Measurements from ENCODE around the gene GNG12. TPM values are rescaled to one million over a fixed set of nuclear protein-coding genes. Genes with fewer than 3 reads are reported as not detected.

Gene GNG12
- total RNA-seq, 1 donor from 2014 or later: 71.2 TPM

GRCh38 chr1:67683766-67684525, 149.3 kb downstream of the GNG12 start:
- peaks cover 23 to 26% of the 10 kb centered on the region in 2 donors for H3K36me3 ChIP-seq
- peak overlapping the region; percentile 68 to 99 for H3K27ac ChIP-seq
- peaks cover 3 to 15% of the 10 kb centered on the region in 2 donors for H3K4me1 ChIP-seq
- no peak for DNase-seq (ENCODE audit: low spot score in 2 of 2)
- H3K4me3 ChIP-seq: peak overlapping the region; percentile 52 to 94
- no peaks in the 10 kb centered on the region for H3K9me3 ChIP-seq
- intact Hi-C loops (cut with DNase I): loop anchor here (2.0 to 10.0 kb wide), 5 partner anchors 37 to 551 kb away; partner anchors contain the start of genes GNG12 and WLS
- no peaks in the 10 kb centered on the region for H3K27me3 ChIP-seq
- TF ChIP-seq, protein P1, sequence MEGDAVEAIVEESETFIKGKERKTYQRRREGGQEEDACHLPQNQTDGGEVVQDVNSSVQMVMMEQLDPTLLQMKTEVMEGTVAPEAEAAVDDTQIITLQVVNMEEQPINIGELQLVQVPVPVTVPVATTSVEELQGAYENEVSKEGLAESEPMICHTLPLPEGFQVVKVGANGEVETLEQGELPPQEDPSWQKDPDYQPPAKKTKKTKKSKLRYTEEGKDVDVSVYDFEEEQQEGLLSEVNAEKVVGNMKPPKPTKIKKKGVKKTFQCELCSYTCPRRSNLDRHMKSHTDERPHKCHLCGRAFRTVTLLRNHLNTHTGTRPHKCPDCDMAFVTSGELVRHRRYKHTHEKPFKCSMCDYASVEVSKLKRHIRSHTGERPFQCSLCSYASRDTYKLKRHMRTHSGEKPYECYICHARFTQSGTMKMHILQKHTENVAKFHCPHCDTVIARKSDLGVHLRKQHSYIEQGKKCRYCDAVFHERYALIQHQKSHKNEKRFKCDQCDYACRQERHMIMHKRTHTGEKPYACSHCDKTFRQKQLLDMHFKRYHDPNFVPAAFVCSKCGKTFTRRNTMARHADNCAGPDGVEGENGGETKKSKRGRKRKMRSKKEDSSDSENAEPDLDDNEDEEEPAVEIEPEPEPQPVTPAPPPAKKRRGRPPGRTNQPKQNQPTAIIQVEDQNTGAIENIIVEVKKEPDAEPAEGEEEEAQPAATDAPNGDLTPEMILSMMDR (IDR thresholded peaks at IDR 0.05): no peak

GRCh38 chr1:67683316-67683715, 150.0 kb downstream of the GNG12 start:
- TF ChIP-seq, protein P1 (IDR thresholded peaks at IDR 0.05): no peak
- H3K9me3 ChIP-seq: no peaks in the 10 kb centered on the region
- H3K4me3 ChIP-seq: peak overlapping the region in 1 of 2 donors; percentile 94
- peaks cover 17 to 20% of the 10 kb centered on the region in 2 donors for H3K36me3 ChIP-seq
- no peaks in the 10 kb centered on the region for H3K27me3 ChIP-seq
- intact Hi-C loops (cut with DNase I): loop anchor here (2.0 to 10.0 kb wide), 2 partner anchors 37 to 551 kb away; partner anchors contain the start of gene WLS
- peak overlapping the region; percentile 5 to 68 for H3K27ac ChIP-seq
- DNase-seq (ENCODE audit: low spot score in 2 of 2): no peak
- peaks cover 3 to 10% of the 10 kb centered on the region in 2 donors for H3K4me1 ChIP-seq

GRCh38 chr1:67682659-67683197, 150.5 kb downstream of the GNG12 start:
- H3K9me3 ChIP-seq: no peaks in the 10 kb centered on the region
- no peak overlapping the region for H3K4me3 ChIP-seq
- H3K27me3 ChIP-seq: no peaks in the 10 kb centered on the region
- TF ChIP-seq, protein P1 (IDR thresholded peaks at IDR 0.05): no peak
- H3K27ac ChIP-seq: peak overlapping the region; percentile 5 to 68
- peaks cover 12 to 14% of the 10 kb centered on the region in 2 donors for H3K36me3 ChIP-seq
- peaks cover 3 to 10% of the 10 kb centered on the region in 2 donors for H3K4me1 ChIP-seq
- no peak for DNase-seq (ENCODE audit: low spot score in 2 of 2)
- intact Hi-C loops (cut with DNase I): loop anchor here (2.0 to 10.0 kb wide), 2 partner anchors 36 to 552 kb away; partner anchors contain the start of gene WLS

DNA sequence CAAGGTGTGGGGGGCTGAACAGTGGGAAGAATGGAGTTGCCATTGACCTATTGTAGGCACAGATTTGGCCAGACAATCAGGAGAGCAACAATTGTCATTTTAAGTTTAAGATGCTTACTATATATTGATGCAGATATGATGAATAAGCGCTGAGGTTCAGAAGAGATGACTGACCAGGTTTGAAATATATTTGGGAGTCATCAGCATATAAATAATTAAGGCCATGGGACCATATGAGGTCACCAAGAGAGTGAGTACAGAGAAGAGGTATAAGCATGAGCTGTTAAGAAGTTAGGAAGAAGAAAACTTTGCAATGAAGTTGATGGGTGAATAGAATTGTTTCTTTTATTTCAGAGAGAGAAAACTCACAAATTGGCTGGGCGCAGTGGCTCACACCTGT, 152.8 kb downstream of the GNG12 start:
- Histone ChIP-seq H3K36me3 (no peaks in the 10 kb centered on the region), H3K27ac (no peak overlapping the region), H3K4me1 (peaks cover 3 to 10% of the 10 kb centered on the region in 2 donors), H3K4me3 (no peak overlapping the region), H3K27me3 (no peaks in the 10 kb centered on the region), H3K9me3 (no peaks in the 10 kb centered on the region)
- TF ChIP-seq, protein P1 (IDR thresholded peaks at IDR 0.05): no peak
- intact Hi-C loops (cut with DNase I): loop anchor here (10.0 kb wide), 1 partner anchor 554 kb away; the partner anchor contains the start of gene WLS
- DNase-seq (ENCODE audit: low spot score in 2 of 2): no peak

DNA sequence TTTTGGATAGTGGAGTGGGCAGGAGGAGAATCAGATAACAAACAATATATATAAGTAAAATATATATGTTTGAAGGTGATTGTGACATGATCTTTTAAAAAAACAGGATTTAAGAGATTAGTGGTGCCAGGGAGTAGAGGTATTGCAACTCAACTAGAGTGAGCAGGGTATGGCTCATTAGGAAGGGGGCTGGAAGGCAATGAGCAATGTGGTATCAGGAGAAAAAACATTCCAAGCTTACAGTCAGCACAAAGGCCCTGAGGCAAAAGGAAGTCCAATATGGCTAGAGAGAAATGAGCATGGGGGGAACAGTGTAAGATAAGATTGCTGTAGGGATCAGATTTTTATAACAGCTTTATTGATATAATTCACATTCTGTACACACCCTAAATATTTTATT, 153.6 kb downstream of the GNG12 start:
- no peak overlapping the region for H3K4me3 ChIP-seq
- peaks cover 3 to 10% of the 10 kb centered on the region in 2 donors for H3K4me1 ChIP-seq
- no peaks in the 10 kb centered on the region for H3K36me3 ChIP-seq
- intact Hi-C loops (cut with DNase I): loop anchor here (1.0 to 10.0 kb wide), 2 partner anchors 147 to 555 kb away; partner anchors contain the start of gene WLS
- no peaks in the 10 kb centered on the region for H3K9me3 ChIP-seq
- H3K27me3 ChIP-seq: no peaks in the 10 kb centered on the region
- DNase-seq (ENCODE audit: low spot score in 2 of 2): no peak
- no peak overlapping the region for H3K27ac ChIP-seq
- TF ChIP-seq, protein P1 (IDR thresholded peaks at IDR 0.05): no peak
